Occipital lobe (tissue), 2 donors: ENCODE data around the gene RPTOR. TPM values are rescaled to one million over a fixed set of nuclear protein-coding genes. Genes with fewer than 3 reads are reported as not detected.
"Not testable (repeated sequence)": the region's sequence is repeated elsewhere in the genome, so short reads cannot be mapped to it uniquely, and the experiment has no call there.

Experiments used
- DNase-seq: peaks from one replicate; lab custom pipeline; 2025; lab: John Stamatoyannopoulos, UW
- total RNA-seq: library from RNA; depleted of rRNA; stranded (reverse); fragments of >200 nt; gene quantifications from one replicate; pipeline ENCODE4 v1.2.3, GENCODE V29; 2014

The RPTOR gene, protein sequence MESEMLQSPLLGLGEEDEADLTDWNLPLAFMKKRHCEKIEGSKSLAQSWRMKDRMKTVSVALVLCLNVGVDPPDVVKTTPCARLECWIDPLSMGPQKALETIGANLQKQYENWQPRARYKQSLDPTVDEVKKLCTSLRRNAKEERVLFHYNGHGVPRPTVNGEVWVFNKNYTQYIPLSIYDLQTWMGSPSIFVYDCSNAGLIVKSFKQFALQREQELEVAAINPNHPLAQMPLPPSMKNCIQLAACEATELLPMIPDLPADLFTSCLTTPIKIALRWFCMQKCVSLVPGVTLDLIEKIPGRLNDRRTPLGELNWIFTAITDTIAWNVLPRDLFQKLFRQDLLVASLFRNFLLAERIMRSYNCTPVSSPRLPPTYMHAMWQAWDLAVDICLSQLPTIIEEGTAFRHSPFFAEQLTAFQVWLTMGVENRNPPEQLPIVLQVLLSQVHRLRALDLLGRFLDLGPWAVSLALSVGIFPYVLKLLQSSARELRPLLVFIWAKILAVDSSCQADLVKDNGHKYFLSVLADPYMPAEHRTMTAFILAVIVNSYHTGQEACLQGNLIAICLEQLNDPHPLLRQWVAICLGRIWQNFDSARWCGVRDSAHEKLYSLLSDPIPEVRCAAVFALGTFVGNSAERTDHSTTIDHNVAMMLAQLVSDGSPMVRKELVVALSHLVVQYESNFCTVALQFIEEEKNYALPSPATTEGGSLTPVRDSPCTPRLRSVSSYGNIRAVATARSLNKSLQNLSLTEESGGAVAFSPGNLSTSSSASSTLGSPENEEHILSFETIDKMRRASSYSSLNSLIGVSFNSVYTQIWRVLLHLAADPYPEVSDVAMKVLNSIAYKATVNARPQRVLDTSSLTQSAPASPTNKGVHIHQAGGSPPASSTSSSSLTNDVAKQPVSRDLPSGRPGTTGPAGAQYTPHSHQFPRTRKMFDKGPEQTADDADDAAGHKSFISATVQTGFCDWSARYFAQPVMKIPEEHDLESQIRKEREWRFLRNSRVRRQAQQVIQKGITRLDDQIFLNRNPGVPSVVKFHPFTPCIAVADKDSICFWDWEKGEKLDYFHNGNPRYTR (N-terminal part only)
- total RNA-seq = 14.2 TPM

DNA sequence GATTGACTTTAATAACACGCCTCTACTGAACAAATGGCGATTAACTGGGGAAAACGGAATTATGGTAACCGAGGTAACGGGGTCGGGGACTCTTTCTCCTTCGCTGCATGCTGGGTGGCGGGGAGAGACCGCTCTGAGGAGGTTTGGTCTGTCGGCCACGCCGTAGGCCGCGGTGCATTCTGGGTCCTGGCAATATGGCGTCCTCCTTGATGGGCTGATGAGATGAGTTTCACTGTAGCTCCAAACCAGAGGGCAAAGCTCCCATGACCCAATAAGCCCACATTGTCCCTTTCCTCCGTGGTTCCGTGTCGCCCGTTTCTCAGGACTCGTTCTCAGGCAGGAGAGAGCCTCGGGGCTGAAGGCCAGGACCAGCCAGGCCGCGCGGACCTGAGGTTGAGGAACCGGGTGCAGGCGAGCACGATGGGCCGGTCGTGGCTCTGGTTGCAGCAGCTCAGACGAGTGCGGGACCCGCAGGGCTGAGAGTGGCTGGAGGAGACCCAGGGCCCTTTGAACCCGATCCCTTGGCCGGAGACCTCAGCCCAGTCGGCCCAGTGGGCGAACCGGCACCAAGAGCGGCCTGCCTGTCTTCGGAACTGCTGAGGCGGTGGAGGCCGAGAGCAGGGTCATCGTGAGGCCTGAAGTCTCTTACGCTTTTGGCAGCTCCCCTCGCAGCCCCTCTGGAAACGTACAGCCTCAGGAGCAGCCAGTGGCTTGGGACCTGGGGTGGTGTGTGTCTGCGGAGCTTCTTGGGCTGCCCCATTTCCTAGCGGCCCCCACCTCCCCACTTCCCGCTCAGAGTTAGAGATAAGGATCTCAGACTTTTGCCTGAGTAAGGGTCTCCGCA, at the start of gene RPTOR:
Gene RPTOR (plus strand): TSS at position 184 of the 844 bp plus-strand sequence. CDS start 792 bp downstream, outside the sequence.
- DNase-seq = peak; percentile 87

DNA sequence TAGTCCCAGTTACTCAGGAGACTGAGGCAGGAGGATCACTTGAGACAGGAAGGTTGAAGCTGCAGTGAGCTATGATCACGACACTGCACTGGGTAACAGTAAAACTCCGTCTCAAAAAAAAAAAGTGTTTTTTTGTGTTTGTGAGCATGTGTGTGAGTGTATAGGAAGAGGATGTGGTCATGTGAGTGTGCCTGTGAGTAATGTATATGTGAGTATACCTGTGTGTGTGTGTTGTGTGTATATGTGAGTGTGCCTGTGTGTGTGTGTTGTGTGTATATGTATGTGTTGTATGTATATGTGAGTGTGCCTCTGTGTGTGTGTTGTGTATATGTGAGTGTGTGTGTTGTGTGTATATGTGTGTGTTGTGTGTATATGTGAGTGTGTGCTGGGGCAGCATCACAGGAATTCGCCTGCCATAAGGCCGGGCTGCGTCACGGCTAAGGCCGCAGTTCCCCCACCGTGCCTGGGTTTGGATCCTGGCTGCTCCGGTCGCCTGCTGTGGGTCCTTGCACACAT, 46.9 kb upstream of the RPTOR start:
- no peak for DNase-seq

DNA sequence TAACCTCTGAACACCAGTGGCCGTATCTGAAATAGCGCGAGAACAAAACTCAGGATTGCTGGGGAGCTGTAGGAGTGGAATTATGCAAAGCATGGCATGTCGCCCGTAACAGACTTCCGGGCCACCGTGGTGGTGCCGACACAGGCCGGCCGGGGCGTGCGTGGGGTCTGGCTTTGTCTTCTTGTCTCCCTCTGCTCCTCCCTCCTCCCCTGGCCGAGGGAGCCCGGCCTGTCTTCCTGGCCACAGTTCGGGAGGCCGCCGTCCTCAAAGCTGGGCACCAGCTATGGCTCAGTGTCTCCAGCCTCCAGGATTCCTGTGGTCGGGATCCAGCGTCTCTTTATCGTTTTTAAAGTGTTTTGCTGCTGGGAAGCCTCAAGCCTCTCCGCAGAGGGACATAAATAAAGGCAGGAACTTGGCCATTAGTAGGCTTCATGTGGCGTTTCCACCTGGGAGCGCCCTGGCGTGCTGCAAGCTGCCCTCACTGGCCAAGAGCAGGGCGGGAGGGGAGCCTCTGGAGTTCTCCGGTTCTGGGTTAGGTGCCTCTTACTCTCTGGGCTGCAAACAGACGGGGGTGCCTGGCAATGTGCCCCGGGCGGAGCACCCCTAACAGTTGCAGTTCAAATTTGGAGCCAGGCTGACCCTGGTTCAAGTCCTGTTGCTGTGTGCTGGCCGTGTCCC, 46.3 kb upstream of the RPTOR start:
- DNase-seq = no peak

DNA sequence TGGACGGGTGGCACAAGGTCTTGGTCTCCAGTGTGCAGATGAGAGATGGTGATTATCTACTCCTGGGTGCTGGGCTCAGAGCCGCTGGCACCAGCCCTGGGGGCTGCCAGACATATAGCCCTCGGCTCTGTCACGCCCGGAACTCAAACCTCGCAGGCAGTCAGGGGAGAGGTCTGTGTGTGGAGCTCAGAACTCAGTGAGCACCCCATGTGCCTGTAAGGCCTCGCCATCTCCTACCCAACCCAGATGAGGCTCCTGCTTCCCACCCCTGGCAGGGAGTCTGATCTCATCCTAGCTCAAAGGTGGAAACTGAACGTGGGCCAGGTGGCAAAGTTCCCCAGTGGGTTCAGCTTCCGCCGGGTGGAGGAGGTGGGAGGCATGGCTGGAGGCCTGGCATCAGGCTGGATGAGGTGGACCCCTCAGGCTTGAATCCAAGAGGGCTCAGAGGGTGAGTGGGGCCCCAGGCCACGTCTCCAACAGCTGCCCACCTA, 45.7 kb upstream of the RPTOR start:
- DNase-seq = no peak

DNA sequence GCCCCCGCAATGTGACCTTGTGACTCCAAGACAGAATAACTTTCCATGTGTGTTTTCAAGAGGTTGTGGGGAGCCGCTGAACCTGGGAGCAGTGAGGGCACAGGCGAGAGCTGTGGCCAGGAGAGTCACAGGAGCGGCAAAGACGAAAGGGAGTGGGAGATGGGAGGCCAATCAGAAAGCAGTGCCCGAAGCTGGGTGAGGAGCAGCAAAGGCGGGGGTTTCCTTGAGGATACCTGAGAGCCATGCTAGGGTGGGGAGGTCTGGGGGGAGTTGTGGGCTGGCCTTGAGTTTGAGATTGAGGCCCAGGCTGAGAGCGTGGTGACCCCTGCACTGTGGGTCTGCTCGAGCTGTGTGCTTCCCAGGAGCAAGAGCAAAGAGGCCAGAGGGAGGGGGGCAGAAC, 45.1 kb upstream of the RPTOR start:
- no peak for DNase-seq

DNA sequence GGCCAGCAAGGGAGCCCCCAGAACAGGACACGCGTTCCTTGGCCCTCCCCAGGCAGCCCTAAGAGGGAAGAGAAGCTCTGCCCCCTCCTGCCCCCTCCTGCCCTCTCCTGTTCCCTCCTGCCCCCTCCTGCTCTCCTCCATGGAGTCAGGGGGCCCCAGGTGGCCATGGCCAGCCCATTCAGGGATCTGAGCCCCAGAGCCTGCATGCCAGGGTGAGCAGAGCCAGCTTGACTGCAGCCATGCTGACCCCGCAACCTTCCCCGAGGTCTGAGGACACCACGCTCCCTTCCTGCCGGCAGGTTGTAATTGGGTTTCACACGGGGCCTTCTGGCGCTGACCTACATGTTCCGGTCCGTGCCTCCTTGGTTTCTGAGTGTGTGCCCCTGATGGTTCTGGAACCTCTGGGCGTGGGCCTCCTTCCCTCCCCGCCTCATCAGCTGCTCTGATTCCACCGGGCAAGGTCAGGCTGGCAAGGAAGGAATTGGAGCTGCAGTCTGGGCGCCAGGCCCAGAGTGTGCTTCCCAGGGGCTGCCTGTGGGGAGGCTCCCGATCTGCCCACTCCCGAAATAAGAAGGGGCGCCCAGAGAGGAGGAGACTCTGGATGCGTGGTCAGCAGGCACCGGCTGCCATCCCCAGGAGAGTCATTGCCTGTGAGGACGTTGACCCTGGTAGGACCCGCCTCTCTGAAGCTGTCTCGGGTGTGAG, 44.5 kb upstream of the RPTOR start:
- no peak for DNase-seq

DNA sequence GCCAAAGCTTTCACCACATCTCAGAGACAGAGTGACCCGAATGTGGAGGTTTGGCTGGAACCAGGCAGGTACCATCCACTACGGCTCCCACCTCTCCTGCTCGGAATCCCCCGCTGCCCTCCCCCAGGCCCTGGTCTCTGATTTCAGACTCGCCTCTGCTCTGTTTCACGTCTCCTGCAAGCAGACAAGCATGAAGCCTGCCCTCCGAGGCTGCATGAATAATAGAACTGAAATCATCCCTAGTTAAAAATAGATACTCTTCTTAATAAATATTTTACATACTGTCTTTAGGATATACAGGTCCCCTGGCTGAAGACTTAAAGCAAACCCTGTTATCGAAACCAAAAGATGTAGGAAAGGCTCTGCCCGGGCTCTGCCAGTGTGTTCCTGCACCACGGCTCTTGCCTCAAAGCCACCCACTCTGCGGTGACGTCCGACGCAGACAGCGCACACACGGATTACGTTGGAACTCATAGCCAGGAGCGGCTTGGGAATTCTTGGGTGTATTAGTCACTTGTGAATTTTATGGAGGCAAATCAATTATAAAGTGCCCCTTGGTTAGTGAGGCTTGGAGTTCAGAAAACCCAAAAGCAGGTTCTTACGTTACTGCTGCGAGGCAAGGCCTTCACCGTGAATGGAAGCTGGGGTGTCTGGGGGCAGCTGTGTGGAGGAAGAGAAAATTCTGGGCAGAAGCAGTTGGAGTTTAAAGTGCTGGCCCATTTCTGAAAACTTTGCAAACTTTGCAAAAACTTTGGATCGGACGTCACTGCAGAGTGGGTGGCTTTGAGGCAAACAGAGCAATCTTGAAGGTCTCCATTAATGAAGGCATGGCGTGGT, 42.7 kb upstream of the RPTOR start:
- DNase-seq = no peak

DNA sequence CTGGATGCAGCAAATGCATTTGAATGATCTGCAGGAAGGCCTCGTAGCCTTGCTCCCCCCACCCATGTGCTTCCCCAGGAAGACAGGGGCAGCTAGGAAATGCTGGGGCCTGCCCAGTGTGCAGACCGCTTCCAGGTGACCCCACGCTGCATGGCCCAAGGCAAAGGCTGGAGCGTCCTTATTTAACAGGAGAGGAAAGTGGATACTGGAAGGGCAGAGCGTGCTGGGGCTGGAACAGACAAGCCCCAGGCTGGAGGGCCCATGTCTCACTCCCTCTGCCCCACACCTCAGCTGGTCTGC, 42.1 kb upstream of the RPTOR start:
- no peak for DNase-seq

DNA sequence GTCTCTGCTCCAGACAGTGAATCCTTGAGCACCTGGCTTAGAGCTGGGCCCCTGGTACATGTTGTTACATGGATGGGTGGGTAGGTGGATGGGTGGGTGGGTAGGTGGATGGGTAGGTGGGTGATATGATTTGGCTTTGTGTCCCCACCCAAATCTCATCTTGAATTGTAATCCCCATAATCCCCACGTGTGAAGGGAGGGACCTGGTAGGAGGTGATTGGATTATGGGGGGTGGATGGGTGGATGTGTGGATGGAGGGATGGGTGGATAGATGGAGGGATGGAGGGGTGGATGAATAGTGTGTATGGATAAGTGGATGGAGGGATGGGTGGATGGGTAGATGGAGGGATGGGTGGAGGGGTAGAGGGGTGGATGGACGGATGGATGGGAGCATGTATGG, 41.6 kb upstream of the RPTOR start:
- no peak for DNase-seq

DNA sequence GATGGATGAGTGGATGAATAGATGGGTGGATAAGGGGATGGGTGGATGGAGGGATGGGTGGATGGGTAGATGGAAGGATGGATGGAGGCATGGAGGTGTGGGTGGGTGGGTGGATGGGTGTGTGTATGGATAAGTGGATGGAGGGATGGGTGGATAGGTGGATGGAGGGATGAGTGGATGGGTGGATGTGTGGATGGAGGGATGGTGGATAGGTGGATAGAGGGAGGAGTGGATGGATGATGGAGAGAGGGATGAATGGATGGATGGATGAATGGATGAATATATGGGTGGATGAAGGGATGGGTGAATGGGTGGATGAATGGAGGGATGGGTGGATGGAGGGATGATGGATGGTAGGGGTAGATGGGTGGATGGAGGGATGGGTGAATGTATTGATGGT, 40.7 kb upstream of the RPTOR start:
- DNase-seq = no peak

DNA sequence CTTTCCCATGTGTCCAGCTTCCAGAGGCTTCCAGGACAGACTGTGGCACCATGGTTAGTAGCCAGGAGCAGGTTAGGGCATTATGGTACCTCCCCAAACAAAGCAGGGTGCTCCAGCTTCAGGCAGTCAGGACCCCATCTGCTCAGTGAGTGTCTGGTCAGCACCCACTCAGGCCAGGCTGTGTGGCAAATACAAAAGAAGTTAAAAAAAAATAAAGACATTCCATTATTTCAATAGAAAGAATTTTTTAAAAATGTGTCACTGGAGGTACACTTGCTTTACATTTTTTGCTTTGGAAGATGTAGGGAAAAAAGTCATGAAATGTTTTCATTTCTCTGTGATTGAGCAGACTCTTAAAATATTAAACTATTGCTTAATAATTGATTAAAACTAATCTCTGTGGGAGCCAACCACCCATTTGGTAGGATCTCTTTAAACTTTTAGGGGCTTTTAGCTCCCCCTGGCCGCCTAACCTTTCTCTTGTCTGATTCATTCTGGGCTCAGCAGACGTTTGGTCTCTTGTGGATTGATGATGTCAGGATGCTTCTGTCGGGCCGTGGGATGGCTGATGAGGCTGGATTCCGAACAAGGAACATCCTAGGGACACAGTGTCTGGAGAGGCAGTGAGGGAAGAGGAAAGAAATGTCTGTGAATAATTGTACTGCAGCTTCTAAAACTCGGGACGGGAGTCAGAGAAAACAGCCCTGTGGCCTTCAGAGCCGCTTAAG, 39.8 kb upstream of the RPTOR start:
- no peak for DNase-seq

DNA sequence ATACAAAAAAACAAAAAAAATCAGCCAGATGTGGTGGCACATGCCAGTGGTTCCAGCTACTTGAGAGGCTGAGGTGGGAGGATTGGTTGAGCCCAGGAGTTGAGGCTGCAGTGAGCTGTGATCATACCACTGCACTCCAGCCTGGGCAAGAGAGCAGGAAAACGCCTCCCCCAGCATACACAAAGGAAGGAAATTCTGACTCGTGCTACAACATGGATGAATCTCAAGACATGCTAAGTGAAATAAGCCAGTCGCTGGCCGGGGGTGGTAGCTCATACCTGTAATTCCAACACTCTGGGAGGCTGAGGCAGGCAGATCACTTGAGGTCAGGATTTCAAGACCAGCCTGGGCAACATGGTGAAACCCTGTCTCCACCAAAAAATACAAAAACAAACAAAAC, 37.5 kb upstream of the RPTOR start:
- not testable (repeated sequence) for DNase-seq

DNA sequence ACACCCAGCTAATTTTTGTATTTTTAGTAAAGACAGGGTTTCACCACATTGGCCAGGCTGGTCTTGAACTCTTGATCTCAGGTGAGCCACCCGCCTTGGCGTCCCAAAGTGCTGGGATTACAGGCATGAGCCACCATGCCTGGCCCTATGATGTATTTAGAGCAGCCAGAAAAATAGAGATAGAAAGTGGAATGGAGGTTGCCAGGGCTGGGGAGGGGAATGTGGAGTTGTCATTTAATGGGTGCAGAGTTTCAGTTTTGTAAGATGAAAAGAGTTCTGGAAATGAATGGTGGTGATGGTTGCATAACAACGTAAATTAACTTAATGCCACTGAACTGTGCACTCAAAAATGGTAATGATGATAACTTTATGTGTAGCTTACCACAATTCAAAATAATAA, 36.7 kb upstream of the RPTOR start:
- no peak for DNase-seq

DNA sequence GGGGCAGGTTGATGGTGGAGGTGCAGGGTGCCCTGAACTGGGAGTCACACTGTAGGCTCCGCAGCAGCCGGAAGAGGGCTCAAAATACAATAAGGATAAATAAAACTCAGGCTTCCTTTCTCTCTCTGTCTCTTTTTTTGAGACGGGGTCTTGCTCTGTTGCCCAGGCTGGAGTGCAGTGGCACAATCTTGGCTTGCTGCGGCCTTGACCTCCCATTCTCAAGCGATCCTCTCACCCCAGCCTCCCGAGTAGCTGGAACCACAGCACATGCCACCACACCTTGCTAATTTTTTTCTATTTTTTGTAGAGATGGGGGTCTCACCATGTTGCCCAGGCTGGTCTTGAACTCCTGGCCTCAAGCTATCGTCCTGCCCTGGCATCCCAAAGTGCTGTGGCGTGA, 35.3 kb upstream of the RPTOR start:
- DNase-seq = no peak

DNA sequence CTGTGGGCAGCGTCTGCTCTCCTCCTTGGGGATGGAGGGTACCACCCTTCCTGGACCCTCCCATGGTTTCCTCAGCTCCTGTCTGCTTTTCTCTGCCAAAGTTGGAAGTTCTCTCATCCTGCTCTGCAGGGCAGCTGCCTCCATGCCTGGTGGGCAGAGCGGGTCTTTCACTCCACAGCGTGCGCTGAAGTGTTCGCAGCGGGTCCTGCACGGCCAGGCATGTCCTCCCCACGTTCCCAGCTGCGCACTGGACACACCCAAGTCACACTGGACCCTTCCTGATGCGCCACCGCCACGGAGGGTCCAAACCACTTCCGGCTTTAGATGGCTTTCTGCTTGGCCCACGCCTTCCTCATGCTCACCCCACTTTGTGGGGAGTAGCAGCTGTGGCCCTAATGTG, 34.5 kb upstream of the RPTOR start:
- no peak for DNase-seq

DNA sequence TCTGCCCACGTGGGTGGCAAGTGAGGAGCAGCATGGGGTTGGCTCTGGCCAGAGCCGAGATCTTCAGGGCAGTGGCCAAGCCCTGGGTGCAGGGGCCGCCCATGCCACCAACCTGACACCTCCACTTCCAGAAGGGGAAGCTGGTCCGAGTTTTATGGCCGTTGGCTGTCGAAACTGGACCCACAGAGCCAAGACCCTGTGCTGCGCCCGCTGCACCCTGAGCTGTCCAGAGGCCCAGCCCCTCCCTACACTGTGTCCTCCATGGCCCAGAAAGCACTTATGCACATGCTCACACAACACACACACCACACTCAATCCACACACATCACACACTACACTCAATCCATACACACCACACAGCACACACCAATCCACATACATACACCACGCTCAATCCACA, 33.9 kb upstream of the RPTOR start:
- no peak for DNase-seq

DNA sequence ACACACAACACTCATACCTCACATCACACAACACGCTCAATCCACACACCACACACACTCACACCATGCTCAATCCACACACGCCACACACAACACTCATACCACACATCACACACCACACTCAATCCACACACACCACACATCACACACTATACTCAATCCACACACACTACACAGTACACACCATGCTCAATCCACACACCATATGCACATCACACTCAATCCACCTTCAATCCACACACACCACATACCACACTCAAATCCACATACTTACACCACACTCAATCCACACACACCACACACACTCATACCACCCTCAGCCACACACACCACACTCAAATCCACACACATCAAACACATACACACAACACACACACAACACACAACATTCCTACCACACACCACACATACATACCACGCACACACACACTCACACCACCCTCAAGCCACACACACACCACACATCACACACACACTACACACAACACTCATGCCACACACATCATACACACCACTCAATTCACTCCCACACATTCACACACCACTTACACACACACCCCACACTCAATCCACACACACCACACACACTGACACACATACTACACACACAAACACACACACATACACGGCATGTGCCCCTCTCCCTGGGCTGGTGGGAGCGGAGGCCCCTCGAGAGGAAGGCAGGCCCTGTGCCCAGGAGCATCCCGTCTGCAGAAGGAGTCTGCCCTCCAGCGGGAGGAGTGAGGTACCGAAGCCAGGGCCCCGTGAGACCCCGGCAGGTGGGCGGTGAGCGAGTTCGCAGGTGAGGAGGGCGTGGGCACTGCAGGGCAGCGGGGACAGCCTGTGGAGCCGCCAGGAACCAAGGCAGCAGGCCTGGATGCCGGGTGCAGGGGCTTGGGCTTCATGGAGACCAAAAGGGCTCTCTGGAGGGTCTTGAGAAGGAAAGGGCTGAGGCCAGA, 33.1 kb upstream of the RPTOR start:
- DNase-seq = no peak
